ENCODE measurements around the gene MACROD2.

GRCh38 chr20:14664101-14664500 is 668.8 kb downstream of the MACROD2 start:
- TF ChIP-seq CTCF (conservative IDR thresholded peaks at IDR 0.05; ENCODE audit: low read depth, low read length) (no peak), EZH2 (IDR thresholded peaks at IDR 0.05; ENCODE audit: borderline replicate concordance, low read depth, low read length, poor library complexity, severe bottlenecking) (no peak)
